Retinal pigment epithelial cell (primary cell): Measurements from ENCODE around the gene PHYKPL.
A peak's percentile ranks its signal among the peaks of the same experiment; 100 is the strongest.
"Not testable (repeated sequence)": the region's sequence is repeated elsewhere in the genome, so short reads cannot be mapped to it uniquely, and the experiment has no call there.

ENCODE experiments used
- DNase-seq: peaks from one replicate; pipeline ENCODE4 v3.0.0-alpha.2; 2010; ENCODE audit warnings: low read depth
- H3K4me3 ChIP-seq: 2 replicates; pipeline ENCODE4 v1.5.1; 2011; ENCODE audit warnings: mild to moderate bottlenecking, low read length, control low read depth, moderate library complexity
- TF ChIP-seq, protein P1 (sequence below): conservative IDR thresholded peaks from 2 replicates; pipeline ENCODE4 v1.5.1; 2011; ENCODE audit warnings: low read depth, low read length, control low read depth, inconsistent platforms

Gene PHYKPL

GRCh38 chr5:178202541-178202940 lies 30.1 kb downstream of the PHYKPL start:
- no peak overlapping the region for H3K4me3 ChIP-seq
- no peak for DNase-seq
- TF ChIP-seq, protein P1, sequence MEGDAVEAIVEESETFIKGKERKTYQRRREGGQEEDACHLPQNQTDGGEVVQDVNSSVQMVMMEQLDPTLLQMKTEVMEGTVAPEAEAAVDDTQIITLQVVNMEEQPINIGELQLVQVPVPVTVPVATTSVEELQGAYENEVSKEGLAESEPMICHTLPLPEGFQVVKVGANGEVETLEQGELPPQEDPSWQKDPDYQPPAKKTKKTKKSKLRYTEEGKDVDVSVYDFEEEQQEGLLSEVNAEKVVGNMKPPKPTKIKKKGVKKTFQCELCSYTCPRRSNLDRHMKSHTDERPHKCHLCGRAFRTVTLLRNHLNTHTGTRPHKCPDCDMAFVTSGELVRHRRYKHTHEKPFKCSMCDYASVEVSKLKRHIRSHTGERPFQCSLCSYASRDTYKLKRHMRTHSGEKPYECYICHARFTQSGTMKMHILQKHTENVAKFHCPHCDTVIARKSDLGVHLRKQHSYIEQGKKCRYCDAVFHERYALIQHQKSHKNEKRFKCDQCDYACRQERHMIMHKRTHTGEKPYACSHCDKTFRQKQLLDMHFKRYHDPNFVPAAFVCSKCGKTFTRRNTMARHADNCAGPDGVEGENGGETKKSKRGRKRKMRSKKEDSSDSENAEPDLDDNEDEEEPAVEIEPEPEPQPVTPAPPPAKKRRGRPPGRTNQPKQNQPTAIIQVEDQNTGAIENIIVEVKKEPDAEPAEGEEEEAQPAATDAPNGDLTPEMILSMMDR = no peak

DNA sequence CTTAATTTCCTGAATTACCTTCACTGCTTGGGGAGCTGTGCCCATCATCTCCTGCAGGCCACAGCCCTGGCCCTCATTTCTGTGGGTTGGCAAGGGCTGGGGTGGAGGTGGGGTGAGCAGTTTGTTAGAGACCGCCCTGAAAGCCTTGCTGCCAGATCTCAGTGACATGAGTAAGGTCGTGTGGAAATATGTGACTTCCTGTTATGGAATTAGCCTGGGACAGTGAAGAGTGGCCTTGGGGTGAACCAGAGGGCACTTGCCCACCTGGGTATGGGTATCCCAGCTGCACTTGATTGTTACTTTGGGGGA lies 30.7 kb downstream of the PHYKPL start:
- TF ChIP-seq, protein P1 = no peak

GRCh38 chr5:178201221-178201926 lies 31.2 kb downstream of the PHYKPL start:
- TF ChIP-seq, protein P1 = no peak
- DNase-seq = no peak
- H3K4me3 ChIP-seq = no peak overlapping the region

More for the DNA sequence above, 30.7 kb downstream of the PHYKPL start:
- H3K4me3 ChIP-seq = no peak overlapping the region
- DNase-seq = no peak

DNA sequence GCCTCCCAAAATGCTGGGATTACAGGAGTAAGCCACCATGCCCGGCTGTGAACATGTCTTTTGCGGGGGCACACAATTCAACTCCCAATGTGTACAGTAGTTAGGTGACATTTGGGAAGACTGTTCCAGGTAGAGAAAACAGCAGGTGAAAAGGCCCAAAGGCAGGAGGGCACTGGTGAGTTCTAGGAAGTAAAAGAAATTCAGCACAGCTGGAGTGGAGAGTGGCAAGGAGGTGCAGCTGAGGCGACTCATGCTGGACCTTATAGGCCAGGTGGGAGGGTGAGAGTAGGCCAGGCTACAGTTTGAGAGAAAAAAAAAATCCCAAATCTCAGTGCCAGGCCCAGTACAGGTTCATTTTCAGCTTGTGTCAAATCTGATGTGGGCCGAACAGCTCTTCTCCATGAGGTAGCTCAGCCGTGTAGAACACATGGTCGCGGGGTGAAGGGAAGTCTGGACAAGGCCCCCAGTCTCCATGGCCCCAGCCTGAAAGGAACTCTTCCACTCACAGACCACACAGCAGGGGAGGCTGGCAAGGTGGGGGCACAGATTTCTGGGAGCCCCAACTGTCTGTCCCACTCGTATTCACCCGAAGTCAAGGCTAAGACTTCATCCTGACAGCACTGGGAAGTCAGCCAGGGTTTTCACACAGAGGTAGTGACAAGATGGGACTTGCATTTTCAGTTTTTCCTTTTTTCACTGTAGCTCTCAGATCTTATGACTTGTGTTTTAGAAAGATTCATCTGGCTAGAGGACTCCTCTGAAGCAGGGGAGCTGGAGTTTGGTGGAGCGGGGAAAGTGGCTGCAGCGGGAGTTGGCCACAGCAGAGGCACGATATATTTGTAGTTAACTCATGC lies 32.8 kb downstream of the PHYKPL start:
- TF ChIP-seq, protein P1 = no peak
- H3K4me3 ChIP-seq = no peak overlapping the region
- DNase-seq = no peak

- DNase-seq = no peak
- TF ChIP-seq, protein P1 = no peak
- no peak overlapping the region for H3K4me3 ChIP-seq
Observed at GRCh38 chr5:178198706-178199105, 33.9 kb downstream of the PHYKPL start.

DNA sequence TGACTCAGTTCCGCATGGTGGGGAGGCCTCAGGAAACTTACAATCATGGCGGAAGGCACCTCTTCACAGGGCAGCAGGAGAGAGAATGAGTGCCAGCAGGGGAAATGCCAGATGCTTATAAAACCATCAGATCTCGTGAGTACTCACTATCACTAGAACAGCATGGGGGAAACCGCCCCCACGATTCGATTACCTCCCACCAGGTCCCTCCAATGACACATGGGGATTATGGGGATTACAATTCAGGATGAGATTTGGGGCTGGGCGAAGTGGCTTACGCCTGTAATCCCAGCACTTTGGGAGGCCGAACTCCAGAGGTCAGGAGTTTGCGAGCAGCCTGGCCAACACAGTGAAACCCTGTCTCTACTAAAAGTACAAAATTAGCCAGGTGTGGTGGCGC lies 34.5 kb downstream of the PHYKPL start:
- DNase-seq, H3K4me3 ChIP-seq: not testable (repeated sequence)

- TF ChIP-seq, protein P1 = peak; percentile 45
- DNase-seq = no peak
- no peak overlapping the region for H3K4me3 ChIP-seq
Observed at GRCh38 chr5:178196986-178197385, 35.6 kb downstream of the PHYKPL start.
